Pancreas (tissue), 10 donors: ENCODE measurements around the gene ITGB4. TPM values are rescaled to one million over a fixed set of nuclear protein-coding genes. Genes with fewer than 3 reads are reported as not detected.

Experiments
- ATAC-seq, 4 donors: fragments of 200-7000 bp; cut with Tn5 transposase; one replicate each; pipeline versions ENCODE4 v1.8.0 to v1.9.1; 2020; ENCODE audit warnings: mild to moderate bottlenecking in 4 of 4, moderate library complexity in 4 of 4
- DNase-seq, 6 donors: peaks; one replicate each; pipeline ENCODE4 v3.0.0-alpha.2; 2020
- FAIRE-seq: peaks from 2 replicates; lab custom pipeline; 2012; peaks lifted over from hg19 to GRCh38; lab: Jason Lieb, UNC
- H3K27ac ChIP-seq, 4 donors: fragments of 200-600 bp; sonication (generic); 1 replicate in 3 of 4; 2 replicates in 1 of 4; pipeline versions ENCODE4 v1.5.0 to v1.8.0; 2020
- H3K27me3 ChIP-seq, 4 donors: fragments of 200-600 bp; one replicate each; pipeline ENCODE4 v1.8.0; 2021
- H3K36me3 ChIP-seq, 3 donors: fragments of 200-600 bp; sonication (generic) in 1 of 3; one replicate each; pipeline versions ENCODE4 v1.5.0 to v1.8.0; 2020 to 2021
- H3K4me1 ChIP-seq, 3 donors: fragments of 200-600 bp; one replicate each; pipeline ENCODE4 v1.8.0; 2021
- H3K4me3 ChIP-seq, 4 donors: fragments of 200-600 bp; sonication (generic) in 2 of 4; one replicate each; pipeline versions ENCODE4 v1.5.0 to v1.8.0; 2020 to 2021
- H3K9me3 ChIP-seq, 4 donors: fragments of 200-600 bp; one replicate each; pipeline ENCODE4 v1.8.0; 2021
- CTCF ChIP-seq, 4 donors: fragments of 200-600 bp; sonication (generic) in 3 of 4; IDR thresholded peaks; one replicate each; pipeline versions ENCODE4 v1.5.0 to v1.8.0; 2021; ENCODE audit warnings: antibody characterized with exemption in 4 of 4
- WGBS, 2 donors: extraction: QIAGEN DNeasy Blood & Tissue Kit; methylation state at CpG; one replicate each; pipeline ENCODE4 v1.1.7; 2013; 5-methylcytosine and 5-hydroxymethylcytosine counted together
- intact Hi-C, 3 donors: fragments of 100-400 bp; cut with DNase I; formaldehyde crosslinking; loops; one replicate each; pipeline versions ENCODE4 v1.11.1 to v1.14.2; 2022
- polyA plus RNA-seq, 2 donors: library from polyadenylated mRNA; stranded (reverse); fragments of 200-250 nt; gene quantifications; one replicate each; pipeline ENCODE4 v1.2.3, GENCODE V29; 2013
- total RNA-seq, 6 donors: library from RNA; stranded (reverse); fragmentation: NEBNext Ultra II Directional in 4 of 6; extraction: Animal tissue kit (Norgen Biotek cat#: 25700) in 4 of 6; gene quantifications; one replicate each; pipeline versions ENCODE4 v1.2.1 to v1.2.4, GENCODE V29; 2021 to 2023
- donor health status: healthy with polysubstance abuse.
- donor health status: DM: no; HTN: no; CAD: no; lungs with moderate emphysema.
- donor health status: DM: no; HTN: no; CAD: no.
- donor health status: control.
- donor health status: control.
- donor health status: Bipolar disorder and iron deficiency.
- donor health status: DM: yes; HTN: yes; CAD: no.
- donor health status: DM: no; HTN: no; CAD: no.
- donor health status: DM: no; HTN: no; CAD: no.
- donor health status: DM: yes; HTN: yes; CAD: no.

ITGB4 gene
- total and polyA plus RNA-seq, 8 donors: 16.4 to 50.5 (median 22.7) TPM

GRCh38 chr17:75764711-75765421 is 43.6 kb downstream of the ITGB4 start, which contains the start of gene GALK1:
GALK1 (minus strand) TSS chr17:75765192; CDS start chr17:75765136, 56 bp downstream.
- intact Hi-C loops: no loop called here
- Histone ChIP-seq H3K4me1 (peaks cover 6 to 15% (median 8%) of the 10 kb centered on the region in 3 donors), H3K27ac (peak within 1 kb of the TSS; percentile 56 to 80 (median 76)), H3K9me3 (no peaks in the 10 kb centered on the region), H3K4me3 (peak within 1 kb of the TSS; percentile 68 to 75 (median 72)), H3K36me3 (no peaks in the 10 kb centered on the region), H3K27me3 (no peaks in the 10 kb centered on the region)
- FAIRE-seq: no peak
- WGBS, 2 donors: 1% methylated on average over 49 to 71 of the region's 71 CpGs
- DNase-seq: peak; percentile 68 to 87 (median 75)
- peak in 2 of 4 donors; percentile 34 for TF ChIP-seq CTCF (IDR thresholded peaks at IDR 0.05)
- peak; percentile 82 to 88 (median 87) for ATAC-seq

- Histone ChIP-seq H3K9me3 (no peaks in the 10 kb centered on the region), H3K27me3 (no peaks in the 10 kb centered on the region), H3K4me1 (peaks cover 8 to 15% (median 9%) of the 10 kb centered on the region in 3 donors), H3K4me3 (no peak overlapping the region), H3K36me3 (no peaks in the 10 kb centered on the region), H3K27ac (peak overlapping the region in 1 of 4 donors; percentile 75)
- DNase-seq (peak in 3 of 6 donors; percentile 37 to 50 (median 43)), ATAC-seq (no peak), FAIRE-seq (no peak)
- TF ChIP-seq CTCF (IDR thresholded peaks at IDR 0.05): no peak
- WGBS, 2 donors: 86 to 89% methylated on average over 4 of the region's 4 CpGs
- intact Hi-C loops: no loop called here
Measured at GRCh38 chr17:75765981-75766380, 44.7 kb downstream of the ITGB4 start.

DNA sequence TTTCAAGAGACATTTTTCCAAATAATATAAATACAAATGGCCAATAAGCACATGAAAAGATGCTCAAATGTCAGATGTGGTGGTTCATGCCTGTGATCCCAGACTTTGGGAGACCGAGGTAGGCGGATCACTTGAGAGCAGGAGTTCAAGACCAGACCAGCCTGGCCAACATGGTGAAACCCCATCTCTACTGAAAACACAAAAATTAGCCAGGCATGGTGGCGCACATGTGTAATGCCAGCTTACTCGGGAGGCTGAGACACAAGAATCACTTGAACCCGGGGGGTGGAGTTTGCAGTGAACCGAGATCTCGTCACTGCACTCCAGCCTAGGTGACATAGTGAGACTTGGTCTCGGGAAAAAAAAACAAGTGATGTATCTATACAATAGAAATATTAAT is 46.6 kb downstream of the ITGB4 start:
- Histone ChIP-seq H3K27me3 (no peaks in the 10 kb centered on the region), H3K4me3 (no peak overlapping the region), H3K9me3 (no peaks in the 10 kb centered on the region), H3K4me1 (peaks cover 9 to 18% (median 18%) of the 10 kb centered on the region in 3 donors), H3K36me3 (no peaks in the 10 kb centered on the region), H3K27ac (no peak overlapping the region)
- ATAC-seq (no peak), DNase-seq (peak in 2 of 6 donors; percentile 19 to 23), FAIRE-seq (no peak)
- WGBS, 2 donors: 94 to 95% methylated on average over 8 of the region's 8 CpGs
- no peak for TF ChIP-seq CTCF (IDR thresholded peaks at IDR 0.05)
- intact Hi-C loops: no loop called here

DNA sequence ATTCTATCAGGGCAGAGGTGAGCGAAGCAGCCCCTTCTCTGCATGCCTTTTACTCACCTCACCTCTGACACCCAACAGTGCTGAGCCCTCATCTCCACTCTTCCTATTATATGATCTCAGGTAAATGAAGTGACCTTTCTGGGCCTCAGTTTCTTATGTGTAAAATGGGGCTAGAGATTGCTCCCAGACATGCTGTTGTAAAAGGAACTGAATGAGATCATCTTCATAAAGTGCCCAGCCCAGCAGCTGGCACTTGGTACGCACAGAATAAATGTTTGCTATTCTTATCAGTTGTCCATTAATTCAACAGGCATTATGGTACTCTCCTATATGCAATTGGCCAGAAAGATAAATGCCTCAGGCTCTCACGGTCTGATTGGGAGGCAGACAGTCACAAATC is 48.3 kb downstream of the ITGB4 start:
- TF ChIP-seq CTCF (IDR thresholded peaks at IDR 0.05): no peak
- no peaks in the 10 kb centered on the region for H3K27me3 ChIP-seq
- H3K9me3 ChIP-seq: no peaks in the 10 kb centered on the region
- no peaks in the 10 kb centered on the region for H3K36me3 ChIP-seq
- intact Hi-C loops: no loop called here
- H3K4me3 ChIP-seq: no peak overlapping the region
- peaks cover 9 to 10% (median 10%) of the 10 kb centered on the region in 3 donors for H3K4me1 ChIP-seq
- ATAC-seq (peak; percentile 20 to 40 (median 36)), DNase-seq (peak in 3 of 6 donors; percentile 12 to 35 (median 15)), FAIRE-seq (no peak)
- H3K27ac ChIP-seq: no peak overlapping the region
- 41 to 49% methylated on average over 3 of the region's 3 CpGs for WGBS, 2 donors
